Measurements from ENCODE around the gene ZFY.
"Not testable (repeated sequence)": the region's sequence is repeated elsewhere in the genome, so short reads cannot be mapped to it uniquely, and the experiment has no call there.

The ZFY gene

DNA sequence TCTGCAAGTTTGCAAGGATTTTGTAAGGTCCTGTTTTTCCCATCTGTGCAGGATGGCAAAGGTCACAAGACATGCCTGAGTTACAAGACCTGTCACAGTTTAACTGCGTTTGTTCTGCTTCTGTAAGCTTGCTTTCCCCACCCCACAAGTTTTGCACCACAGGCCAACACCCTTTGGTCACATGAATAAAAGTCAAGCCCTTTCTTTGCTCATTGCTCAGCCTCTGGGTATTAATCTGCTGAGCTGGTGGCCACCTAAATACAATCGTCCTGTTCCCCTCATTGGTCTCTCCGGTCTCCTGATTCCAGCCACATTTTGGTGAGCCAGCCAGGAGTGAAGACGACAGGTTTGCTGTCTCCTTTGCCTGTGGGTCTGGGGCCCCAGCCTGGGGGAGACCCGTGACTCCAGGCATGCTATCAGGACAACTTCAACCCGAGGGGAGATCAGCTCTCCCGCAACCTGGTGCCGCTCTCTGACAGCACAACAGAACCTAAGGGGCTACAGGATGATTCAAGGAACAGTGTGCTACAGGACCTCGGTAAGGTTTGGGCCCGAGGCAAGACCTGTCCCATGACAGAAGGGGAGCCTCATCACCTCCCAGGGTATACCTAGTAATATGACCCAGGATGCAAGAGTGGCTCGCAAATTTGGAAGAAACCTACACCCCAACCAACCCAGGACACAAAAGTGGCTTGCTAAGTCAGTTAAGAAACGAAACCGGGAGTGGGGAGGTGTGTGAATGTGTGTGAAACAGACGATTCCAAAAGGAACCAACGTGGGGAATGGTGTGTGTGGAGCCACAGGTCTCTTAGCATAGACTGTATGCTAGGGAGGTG, 67.7 kb downstream of the ZFY start:
- Histone ChIP-seq H3K36me3 (replicated peaks) (no peaks in the 10 kb centered on the region), H3K4me3 (no peak overlapping the region), H3K9me3 (no peaks in the 10 kb centered on the region), H3K27me3 (ENCODE audit: low read depth) (no peaks in the 10 kb centered on the region), H3K4me1 (no peaks in the 10 kb centered on the region)
- in situ Hi-C loops (cut with MboI; ENCODE audit: low sequenced_read_pairs) = no loop called here
- no peak for DNase-seq (ENCODE audit: low spot score in 2 of 2)

DNA sequence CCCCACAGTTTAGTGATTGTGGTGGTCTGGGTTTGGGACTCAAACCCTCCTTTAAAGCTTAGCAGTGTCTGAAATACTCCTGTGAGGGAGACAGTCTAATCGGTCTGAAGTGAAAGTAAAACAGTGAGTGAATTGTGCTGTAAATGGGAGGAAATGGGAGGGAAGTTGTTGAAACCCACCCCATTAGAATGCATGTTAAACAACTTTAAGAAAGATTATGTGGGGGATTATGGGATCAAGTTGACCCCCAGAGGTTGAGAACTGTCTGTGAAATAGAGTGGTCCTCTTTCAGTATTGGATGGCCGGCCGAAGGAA, 68.3 kb downstream of the ZFY start:
- Histone ChIP-seq H3K27me3 (ENCODE audit: low read depth) (no peaks in the 10 kb centered on the region), H3K36me3 (replicated peaks) (no peaks in the 10 kb centered on the region), H3K4me3 (no peak overlapping the region), H3K4me1 (no peaks in the 10 kb centered on the region), H3K9me3 (no peaks in the 10 kb centered on the region)
- no peak for DNase-seq (ENCODE audit: low spot score in 2 of 2)
- in situ Hi-C loops (cut with MboI; ENCODE audit: low sequenced_read_pairs) = no loop called here

DNA sequence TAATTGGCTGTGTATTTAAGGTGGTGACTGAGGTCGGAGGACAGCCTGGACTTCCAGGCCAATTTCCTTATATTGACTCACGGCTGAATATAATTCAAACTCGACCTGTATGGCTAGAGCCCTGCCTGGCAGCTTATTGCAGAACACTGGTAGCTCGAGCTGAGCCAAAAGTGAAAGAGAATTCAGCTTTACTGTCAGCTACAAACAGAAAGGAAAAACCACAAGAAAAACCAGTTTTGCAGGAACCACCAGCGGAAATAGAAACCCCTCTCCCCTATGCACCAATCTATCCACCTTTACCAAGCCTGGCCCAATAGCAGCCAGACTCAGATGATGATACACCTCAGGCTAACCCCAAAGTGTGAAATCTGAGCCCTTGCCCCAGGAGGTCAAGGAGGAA, 68.7 kb downstream of the ZFY start:
- H3K4me3 ChIP-seq = no peak overlapping the region
- in situ Hi-C loops (cut with MboI; ENCODE audit: low sequenced_read_pairs) = no loop called here
- no peaks in the 10 kb centered on the region for H3K4me1 ChIP-seq
- H3K27me3 ChIP-seq (ENCODE audit: low read depth) = no peaks in the 10 kb centered on the region
- DNase-seq (ENCODE audit: low spot score in 2 of 2) = no peak
- H3K36me3 ChIP-seq (replicated peaks) = no peaks in the 10 kb centered on the region
- no peaks in the 10 kb centered on the region for H3K9me3 ChIP-seq

DNA sequence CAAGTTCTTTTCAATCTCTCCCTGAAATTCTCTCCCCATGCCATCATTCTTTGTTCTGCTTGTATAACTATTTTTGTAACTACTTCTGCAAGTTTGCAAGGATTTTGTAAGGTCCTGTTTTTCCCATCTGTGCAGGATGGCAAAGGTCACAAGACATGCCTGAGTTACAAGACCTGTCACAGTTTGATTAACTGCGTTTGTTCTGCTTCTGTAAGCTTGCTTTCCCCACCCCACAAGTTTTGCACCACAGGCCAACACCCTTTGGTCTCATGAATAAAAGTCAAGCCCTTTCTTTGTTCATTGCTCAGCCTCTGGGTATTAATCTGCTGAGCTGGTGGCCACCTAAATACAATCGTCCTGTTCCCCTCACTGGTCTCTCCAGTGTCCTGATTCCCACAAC, 70.8 kb downstream of the ZFY start:
- H3K27me3 ChIP-seq (ENCODE audit: low read depth); H3K4me1 ChIP-seq; DNase-seq (ENCODE audit: low spot score in 2 of 2); H3K9me3 ChIP-seq; in situ Hi-C loops (cut with MboI; ENCODE audit: low sequenced_read_pairs); H3K36me3 ChIP-seq (replicated peaks); H3K4me3 ChIP-seq: not testable (repeated sequence)

DNA sequence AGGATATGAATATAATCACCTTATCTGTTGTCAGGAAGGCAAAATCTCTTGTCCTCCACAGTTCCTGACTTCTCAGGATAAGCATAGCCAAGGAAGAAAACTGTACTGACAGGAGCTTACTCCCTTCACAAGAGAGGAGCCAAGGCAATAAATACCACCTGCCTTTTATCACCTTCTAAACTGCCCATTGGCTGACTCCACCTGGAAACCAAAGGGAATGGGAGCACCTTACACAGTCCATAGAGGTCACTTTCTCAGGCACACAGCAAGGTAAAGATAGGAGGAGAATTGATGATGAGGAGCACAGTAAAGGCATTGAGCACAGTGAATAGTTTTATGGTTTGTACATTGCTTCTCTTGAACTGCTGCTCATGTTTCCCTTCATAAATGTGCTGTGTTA, 72.8 kb downstream of the ZFY start:
- in situ Hi-C loops (cut with MboI; ENCODE audit: low sequenced_read_pairs) = no loop called here
- no peak overlapping the region for H3K4me3 ChIP-seq
- no peak for DNase-seq (ENCODE audit: low spot score in 2 of 2)

DNA sequence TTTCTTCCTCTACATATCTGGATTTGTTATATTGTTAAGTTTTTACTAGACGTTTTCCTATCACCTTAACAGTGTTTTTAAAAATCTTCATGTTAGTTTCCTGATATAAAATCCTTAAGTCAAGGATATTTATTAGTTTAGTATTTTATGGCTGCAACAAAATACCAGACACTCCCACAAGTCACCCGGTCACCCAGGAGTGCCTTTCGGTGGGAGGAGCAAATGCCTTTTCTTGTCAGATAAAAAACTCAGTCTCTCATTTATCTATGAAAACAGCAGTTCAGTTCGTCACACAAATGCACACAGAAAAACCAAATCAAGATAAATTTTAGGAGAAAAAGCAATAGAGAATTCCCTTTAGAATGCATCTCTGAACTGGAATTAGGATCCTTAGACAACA, 77.0 kb downstream of the ZFY start:
- H3K4me1 ChIP-seq = no peaks in the 10 kb centered on the region
- no peaks in the 10 kb centered on the region for H3K27me3 ChIP-seq (ENCODE audit: low read depth)
- no peak overlapping the region for H3K4me3 ChIP-seq
- in situ Hi-C loops (cut with MboI; ENCODE audit: low sequenced_read_pairs) = no loop called here
- no peak for DNase-seq (ENCODE audit: low spot score in 2 of 2)
- H3K9me3 ChIP-seq = no peaks in the 10 kb centered on the region
- no peaks in the 10 kb centered on the region for H3K36me3 ChIP-seq (replicated peaks)

More for the DNA sequence above, 72.8 kb downstream of the ZFY start:
- H3K27me3 ChIP-seq (ENCODE audit: low read depth) = no peaks in the 10 kb centered on the region
- no peaks in the 10 kb centered on the region for H3K36me3 ChIP-seq (replicated peaks)
- H3K4me1 ChIP-seq = no peaks in the 10 kb centered on the region
- H3K9me3 ChIP-seq = no peaks in the 10 kb centered on the region

DNA sequence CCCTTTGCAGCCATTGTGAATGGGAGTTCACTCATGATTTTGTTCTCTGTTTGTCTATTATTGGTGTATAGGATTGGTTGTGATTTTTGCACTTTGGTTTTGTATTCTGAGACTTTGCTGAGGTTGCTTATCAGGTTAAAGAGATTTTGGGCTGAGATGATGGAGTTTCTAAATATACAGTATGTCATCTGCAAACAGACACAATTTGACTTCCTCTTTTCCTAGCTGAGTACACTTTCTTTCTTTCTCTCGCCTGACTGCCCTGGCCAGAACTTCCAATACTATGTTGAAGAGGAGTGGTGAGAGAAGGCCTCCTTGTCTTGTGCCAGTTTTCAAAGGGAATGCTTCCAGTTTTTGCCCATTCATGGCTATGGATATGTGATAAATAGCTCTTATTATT, 81.4 kb downstream of the ZFY start:
- Histone ChIP-seq H3K4me3 (no peak overlapping the region), H3K4me1 (no peaks in the 10 kb centered on the region), H3K9me3 (no peaks in the 10 kb centered on the region), H3K27me3 (ENCODE audit: low read depth) (no peaks in the 10 kb centered on the region), H3K36me3 (replicated peaks) (no peaks in the 10 kb centered on the region)
- in situ Hi-C loops (cut with MboI; ENCODE audit: low sequenced_read_pairs) = no loop called here
- no peak for DNase-seq (ENCODE audit: low spot score in 2 of 2)

DNA sequence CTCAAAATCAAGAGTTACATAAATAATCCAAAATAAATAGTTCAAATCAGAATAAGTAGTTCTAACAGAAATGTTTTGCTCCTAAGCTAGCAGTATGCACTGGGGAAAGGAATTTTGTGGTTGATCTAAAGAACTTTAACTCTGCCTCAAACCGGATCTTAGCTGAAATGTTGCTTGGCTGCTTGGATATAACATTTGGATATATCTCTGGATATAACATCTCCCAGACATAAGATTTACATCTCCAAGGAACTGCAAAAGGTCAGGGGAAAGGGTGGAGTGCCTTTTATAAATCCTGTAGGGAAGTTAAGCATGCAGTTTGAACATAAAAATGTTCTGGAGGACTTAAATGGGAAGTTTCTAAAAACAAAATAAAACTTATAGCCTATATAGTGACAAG, 83.4 kb downstream of the ZFY start:
- no peaks in the 10 kb centered on the region for H3K36me3 ChIP-seq (replicated peaks)
- H3K9me3 ChIP-seq = no peaks in the 10 kb centered on the region
- H3K27me3 ChIP-seq (ENCODE audit: low read depth) = no peaks in the 10 kb centered on the region
- no peaks in the 10 kb centered on the region for H3K4me1 ChIP-seq
- H3K4me3 ChIP-seq = no peak overlapping the region
- in situ Hi-C loops (cut with MboI; ENCODE audit: low sequenced_read_pairs) = no loop called here
- no peak for DNase-seq (ENCODE audit: low spot score in 2 of 2)

DNA sequence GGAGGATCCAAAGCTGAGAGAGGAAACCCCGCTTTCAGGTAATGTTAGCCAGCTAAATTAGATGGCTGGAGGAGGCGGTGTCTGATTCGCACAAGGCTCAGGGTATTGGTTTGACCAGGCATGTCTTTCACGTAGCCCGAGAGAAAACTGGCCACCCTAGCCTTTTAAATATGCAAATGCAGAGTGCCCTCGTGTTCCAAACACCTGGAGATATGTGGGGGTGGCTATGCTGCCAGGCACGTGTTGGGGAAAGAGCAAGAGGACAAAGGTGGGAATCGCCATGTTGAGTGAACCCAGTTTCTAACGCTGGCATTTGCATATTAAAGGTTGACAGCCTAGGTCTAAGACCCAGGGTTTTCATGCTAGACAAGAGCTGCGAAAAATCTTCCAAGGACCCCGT, 84.4 kb downstream of the ZFY start:
- DNase-seq (ENCODE audit: low spot score in 2 of 2) = no peak
- Histone ChIP-seq H3K36me3 (replicated peaks) (no peaks in the 10 kb centered on the region), H3K4me1 (no peaks in the 10 kb centered on the region), H3K27me3 (ENCODE audit: low read depth) (no peaks in the 10 kb centered on the region), H3K9me3 (no peaks in the 10 kb centered on the region), H3K4me3 (no peak overlapping the region)
- in situ Hi-C loops (cut with MboI; ENCODE audit: low sequenced_read_pairs) = no loop called here

DNA sequence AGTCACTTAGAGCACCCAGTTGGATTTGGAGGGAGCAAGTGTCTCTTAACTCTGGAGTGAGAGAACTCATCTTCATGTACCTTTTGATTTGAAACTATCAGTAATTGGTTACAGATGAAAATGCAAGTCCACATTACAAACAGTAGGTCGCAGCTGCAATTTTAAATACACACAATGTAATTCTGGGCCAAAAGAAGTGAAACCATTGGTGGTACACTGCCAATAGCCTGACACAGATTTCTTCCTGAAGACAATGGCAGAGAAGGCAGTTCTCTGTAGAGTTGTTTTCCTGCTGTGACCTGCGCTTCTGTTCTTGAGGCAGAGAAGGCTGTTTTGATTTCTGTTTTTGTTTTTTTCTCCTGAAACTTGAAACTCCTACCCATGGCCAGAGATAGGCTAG, 86.0 kb downstream of the ZFY start:
- in situ Hi-C loops (cut with MboI; ENCODE audit: low sequenced_read_pairs) = no loop called here
- H3K4me1 ChIP-seq = no peaks in the 10 kb centered on the region

DNA sequence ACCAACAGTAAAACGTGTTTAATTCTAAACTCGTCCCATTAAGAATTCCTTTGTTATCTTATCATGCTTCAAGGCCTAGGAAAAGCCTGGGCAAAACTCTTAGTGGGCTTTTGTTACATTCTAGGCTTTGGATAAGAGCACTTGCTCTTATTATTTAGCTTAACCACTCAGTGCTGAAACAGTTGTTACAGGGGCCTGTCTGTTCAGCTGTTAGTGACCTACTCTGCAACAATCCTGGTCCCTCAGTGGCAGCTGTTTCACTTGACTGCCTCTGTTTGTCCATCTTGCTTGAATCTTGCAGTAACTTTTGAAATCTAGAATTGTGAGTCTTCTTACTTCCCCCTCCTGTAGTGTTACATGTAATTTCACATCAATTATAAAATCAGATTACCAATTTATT, 88.4 kb downstream of the ZFY start:
- Histone ChIP-seq H3K9me3 (no peaks in the 10 kb centered on the region), H3K36me3 (replicated peaks) (no peaks in the 10 kb centered on the region), H3K4me3 (no peak overlapping the region), H3K4me1 (no peaks in the 10 kb centered on the region), H3K27me3 (ENCODE audit: low read depth) (no peaks in the 10 kb centered on the region)
- DNase-seq (ENCODE audit: low spot score in 2 of 2) = no peak
- in situ Hi-C loops (cut with MboI; ENCODE audit: low sequenced_read_pairs) = no loop called here

More for the DNA sequence above, 86.0 kb downstream of the ZFY start:
- Histone ChIP-seq H3K4me3 (no peak overlapping the region), H3K27me3 (ENCODE audit: low read depth) (no peaks in the 10 kb centered on the region), H3K36me3 (replicated peaks) (no peaks in the 10 kb centered on the region), H3K9me3 (no peaks in the 10 kb centered on the region)
- DNase-seq (ENCODE audit: low spot score in 2 of 2) = no peak

DNA sequence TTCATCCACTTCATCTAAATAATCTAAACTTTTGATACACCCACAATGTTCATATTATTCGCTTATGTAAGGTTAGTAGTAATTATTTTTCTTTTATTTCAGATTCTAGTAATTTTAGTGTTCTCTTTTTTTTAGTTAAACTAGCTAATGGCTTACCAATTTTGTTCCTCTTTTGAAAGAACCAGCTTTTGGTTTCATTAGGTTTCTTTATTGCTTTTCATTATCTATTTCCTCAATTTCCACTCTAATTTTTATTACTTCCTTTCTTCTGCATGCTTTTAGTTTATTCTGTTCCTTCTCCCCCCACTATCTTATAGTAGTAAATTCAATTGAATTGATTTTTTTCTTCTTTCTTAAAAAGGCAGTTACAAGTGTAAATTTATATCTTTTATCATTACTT, 90.2 kb downstream of the ZFY start:
- H3K9me3 ChIP-seq = no peaks in the 10 kb centered on the region
- no peaks in the 10 kb centered on the region for H3K27me3 ChIP-seq (ENCODE audit: low read depth)
- H3K36me3 ChIP-seq (replicated peaks) = no peaks in the 10 kb centered on the region
- no peak for DNase-seq (ENCODE audit: low spot score in 2 of 2)
- H3K4me1 ChIP-seq = no peaks in the 10 kb centered on the region
- no peak overlapping the region for H3K4me3 ChIP-seq
- in situ Hi-C loops (cut with MboI; ENCODE audit: low sequenced_read_pairs) = no loop called here

All from HAP-1 (cell line).